Measurements from ENCODE around the gene ACTMAP.
A peak's percentile ranks its signal among the peaks of the same experiment; 100 is the strongest.

Gene ACTMAP

DNA sequence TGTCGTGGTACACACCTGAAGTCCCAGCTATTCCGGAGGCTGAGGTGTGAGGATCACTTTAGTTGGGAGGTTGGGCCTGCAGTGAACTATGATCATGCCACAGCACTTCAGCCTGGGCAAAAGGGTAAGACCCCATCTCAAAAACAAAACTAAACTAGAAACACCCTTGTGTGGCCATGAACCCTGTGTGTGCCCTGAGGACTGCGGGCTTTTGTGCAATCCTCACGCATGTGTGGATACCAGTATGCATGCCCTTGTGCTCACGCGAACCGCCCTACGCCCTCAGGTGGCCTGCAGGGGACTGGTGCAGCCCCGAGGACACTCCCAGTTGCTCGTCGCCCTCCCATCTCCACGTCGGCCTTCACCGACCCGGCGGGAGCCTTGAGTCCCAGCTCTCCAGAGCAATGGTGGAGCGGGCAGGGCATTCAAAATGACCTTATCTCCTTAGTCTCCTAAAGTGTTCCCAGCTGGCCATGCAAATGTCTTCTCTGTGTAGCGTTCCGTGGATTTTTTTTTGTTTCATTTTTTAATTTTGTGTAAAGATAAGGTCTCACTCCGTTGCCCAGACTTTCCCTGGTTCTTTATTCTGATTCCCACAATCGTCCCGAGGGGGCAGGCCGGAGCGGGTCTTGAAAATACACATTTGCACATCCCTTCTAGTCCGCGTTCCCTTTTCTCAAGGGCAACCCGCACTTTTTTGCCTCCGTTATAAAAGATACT is 47.8 kb upstream of the ACTMAP start:
- Histone ChIP-seq H3F3A (ENCODE audit: low read depth) (0 out of 2 replicates have a peak, but pooled peaks cover 3% of the 10 kb centered on the region), H3K4me3 (ENCODE audit: low read length, poor library complexity, severe bottlenecking) (peak overlapping the region; percentile 82), H3K9me3 (ENCODE audit: insufficient read depth, low read depth, low read length) (no peaks in the 10 kb centered on the region), H3K4me1 (ENCODE audit: insufficient read depth, low read length, poor library complexity, severe bottlenecking) (peaks cover 38% of the 10 kb centered on the region), H3K79me2 (ENCODE audit: insufficient read depth, low read length) (peaks cover 41% of the 10 kb centered on the region), H2AFZ (ENCODE audit: low read length) (peak overlapping the region; percentile 95), H3K27me3 (ENCODE audit: insufficient read depth, low read length, poor library complexity, severe bottlenecking) (no peaks in the 10 kb centered on the region), H3K36me3 (ENCODE audit: insufficient read depth, low read length) (no peaks in the 10 kb centered on the region), H3K9me2 (replicated peaks; ENCODE audit: low read depth, low read length) (no peaks in the 10 kb centered on the region), H3K4me2 (ENCODE audit: low read depth, low read length, poor library complexity, severe bottlenecking) (peak overlapping the region; percentile 78), H3K9ac (ENCODE audit: low read depth, low read length, poor library complexity, severe bottlenecking) (peak overlapping the region; percentile 81), H4K20me1 (ENCODE audit: insufficient read depth, low read length, poor library complexity, severe bottlenecking) (peaks cover 38% of the 10 kb centered on the region)
- TF ChIP-seq EZH2phosphoT487 (IDR thresholded peaks at IDR 0.05; ENCODE audit: borderline replicate concordance), result no peak
- TF ChIP-seq, protein P1, sequence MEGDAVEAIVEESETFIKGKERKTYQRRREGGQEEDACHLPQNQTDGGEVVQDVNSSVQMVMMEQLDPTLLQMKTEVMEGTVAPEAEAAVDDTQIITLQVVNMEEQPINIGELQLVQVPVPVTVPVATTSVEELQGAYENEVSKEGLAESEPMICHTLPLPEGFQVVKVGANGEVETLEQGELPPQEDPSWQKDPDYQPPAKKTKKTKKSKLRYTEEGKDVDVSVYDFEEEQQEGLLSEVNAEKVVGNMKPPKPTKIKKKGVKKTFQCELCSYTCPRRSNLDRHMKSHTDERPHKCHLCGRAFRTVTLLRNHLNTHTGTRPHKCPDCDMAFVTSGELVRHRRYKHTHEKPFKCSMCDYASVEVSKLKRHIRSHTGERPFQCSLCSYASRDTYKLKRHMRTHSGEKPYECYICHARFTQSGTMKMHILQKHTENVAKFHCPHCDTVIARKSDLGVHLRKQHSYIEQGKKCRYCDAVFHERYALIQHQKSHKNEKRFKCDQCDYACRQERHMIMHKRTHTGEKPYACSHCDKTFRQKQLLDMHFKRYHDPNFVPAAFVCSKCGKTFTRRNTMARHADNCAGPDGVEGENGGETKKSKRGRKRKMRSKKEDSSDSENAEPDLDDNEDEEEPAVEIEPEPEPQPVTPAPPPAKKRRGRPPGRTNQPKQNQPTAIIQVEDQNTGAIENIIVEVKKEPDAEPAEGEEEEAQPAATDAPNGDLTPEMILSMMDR (conservative IDR thresholded peaks at IDR 0.05; ENCODE audit: low read length), result peak; percentile 56

DNA sequence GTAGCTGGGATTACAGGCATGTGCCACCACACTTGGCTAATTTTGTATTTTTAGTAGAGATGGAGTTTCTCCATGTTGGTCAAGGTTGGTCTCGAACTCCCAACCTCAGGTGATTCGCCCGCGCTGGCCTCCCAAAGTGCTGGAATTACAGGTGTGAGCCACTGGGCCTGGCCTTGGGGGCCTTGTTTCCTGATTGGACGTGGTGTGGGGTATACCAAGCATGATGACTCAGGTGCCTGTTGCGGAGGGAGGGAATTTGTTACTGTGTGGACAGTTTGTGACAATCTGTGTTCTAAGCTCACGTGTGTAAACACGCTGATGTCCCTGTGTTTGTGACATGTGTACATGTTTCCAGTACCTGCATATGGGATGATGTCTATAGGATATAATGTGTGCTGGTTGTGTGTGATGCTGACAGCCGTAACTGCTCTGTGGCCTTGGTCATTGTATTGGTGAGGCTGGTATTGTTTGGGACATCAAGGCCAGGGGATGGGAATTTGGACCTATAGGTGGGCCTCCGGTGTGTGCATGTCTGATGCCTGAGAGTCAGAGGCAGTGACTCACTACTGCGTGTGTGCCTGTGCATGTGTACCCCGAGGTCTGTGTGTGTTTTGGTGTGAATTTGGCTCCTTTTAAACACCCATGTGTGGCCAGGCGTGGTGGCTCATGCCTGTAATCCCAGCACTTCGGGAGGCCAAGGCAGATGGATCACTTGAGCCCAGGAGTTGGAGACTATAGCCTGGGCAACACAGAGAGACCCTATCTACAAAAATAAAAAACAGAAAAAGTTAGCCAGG is 47.1 kb upstream of the ACTMAP start:
- H3K4me3 ChIP-seq (ENCODE audit: low read length, poor library complexity, severe bottlenecking), result peak overlapping the region; percentile 82
- H3K27me3 ChIP-seq (ENCODE audit: insufficient read depth, low read length, poor library complexity, severe bottlenecking), result no peaks in the 10 kb centered on the region
- peak overlapping the region; percentile 95; the same call in 1 of the 2 replicates for H2AFZ ChIP-seq (ENCODE audit: low read length)
- H3K9me3 ChIP-seq (ENCODE audit: insufficient read depth, low read depth, low read length), result no peaks in the 10 kb centered on the region
- peak overlapping the region; percentile 81 for H3K9ac ChIP-seq (ENCODE audit: low read depth, low read length, poor library complexity, severe bottlenecking)
- peaks cover 30% of the 10 kb centered on the region for H3K4me1 ChIP-seq (ENCODE audit: insufficient read depth, low read length, poor library complexity, severe bottlenecking)
- no peaks in the 10 kb centered on the region for H3K9me2 ChIP-seq (replicated peaks; ENCODE audit: low read depth, low read length)
- peaks cover 30% of the 10 kb centered on the region for H4K20me1 ChIP-seq (ENCODE audit: insufficient read depth, low read length, poor library complexity, severe bottlenecking)
- 0 out of 2 replicates have a peak, but pooled peaks cover 3% of the 10 kb centered on the region for H3F3A ChIP-seq (ENCODE audit: low read depth)
- H3K4me2 ChIP-seq (ENCODE audit: low read depth, low read length, poor library complexity, severe bottlenecking), result peak overlapping the region; percentile 78
- TF ChIP-seq EZH2phosphoT487 (IDR thresholded peaks at IDR 0.05; ENCODE audit: borderline replicate concordance), result no peak
- TF ChIP-seq, protein P1 (conservative IDR thresholded peaks at IDR 0.05; ENCODE audit: low read length), result no peak
- no peaks in the 10 kb centered on the region for H3K36me3 ChIP-seq (ENCODE audit: insufficient read depth, low read length)
- peaks cover 34% of the 10 kb centered on the region for H3K79me2 ChIP-seq (ENCODE audit: insufficient read depth, low read length)

DNA sequence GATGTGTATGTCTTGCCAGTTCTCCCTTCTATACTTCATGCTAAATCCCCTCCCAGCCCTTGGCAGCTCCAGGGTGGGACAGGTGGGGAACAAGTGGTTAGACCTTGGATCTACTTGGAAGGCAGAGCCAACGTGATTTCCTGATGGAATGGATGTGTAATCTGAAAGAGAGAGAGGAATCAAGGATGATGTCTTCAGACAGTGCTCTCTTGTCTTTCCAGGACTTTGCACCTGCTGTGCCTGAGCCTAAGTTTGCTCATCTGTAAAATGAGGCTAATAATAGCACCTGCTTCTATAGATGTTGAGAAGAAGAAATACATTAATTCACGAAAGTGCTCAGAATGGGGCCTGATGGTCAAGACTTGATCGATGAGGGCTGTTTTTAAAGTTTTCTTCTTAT is 41.7 kb upstream of the ACTMAP start:
- Histone ChIP-seq H3K9ac (ENCODE audit: low read depth, low read length, poor library complexity, severe bottlenecking) (no peak overlapping the region), H3K4me2 (ENCODE audit: low read depth, low read length, poor library complexity, severe bottlenecking) (no peak overlapping the region), H3K4me3 (ENCODE audit: low read length, poor library complexity, severe bottlenecking) (no peak overlapping the region), H3K9me3 (ENCODE audit: insufficient read depth, low read depth, low read length) (no peaks in the 10 kb centered on the region), H2AFZ (ENCODE audit: low read length) (no peak overlapping the region), H3K79me2 (ENCODE audit: insufficient read depth, low read length) (no peaks in the 10 kb centered on the region), H3K4me1 (ENCODE audit: insufficient read depth, low read length, poor library complexity, severe bottlenecking) (no peaks in the 10 kb centered on the region), H3F3A (ENCODE audit: low read depth) (no peaks in the 10 kb centered on the region), H3K36me3 (ENCODE audit: insufficient read depth, low read length) (no peaks in the 10 kb centered on the region), H3K27me3 (ENCODE audit: insufficient read depth, low read length, poor library complexity, severe bottlenecking) (no peaks in the 10 kb centered on the region), H3K9me2 (replicated peaks; ENCODE audit: low read depth, low read length) (no peaks in the 10 kb centered on the region), H4K20me1 (ENCODE audit: insufficient read depth, low read length, poor library complexity, severe bottlenecking) (no peaks in the 10 kb centered on the region)
- TF ChIP-seq EZH2phosphoT487 (IDR thresholded peaks at IDR 0.05; ENCODE audit: borderline replicate concordance), result no peak
- TF ChIP-seq, protein P1 (conservative IDR thresholded peaks at IDR 0.05; ENCODE audit: low read length), result no peak

Measured in Loucy (cell line).